Activated CD8-positive, alpha-beta memory T cell treated with anti-CD3 and anti-CD28 coated beads, Interleukin-2, amount 50 U/mL, for 24 hours (primary cell): Measurements from ENCODE around the gene STK38L.

ENCODE experiments used
- DNase-seq: peaks from one replicate; pipeline ENCODE4 v3.0.0-alpha.2; 2020; ENCODE audit errors: extremely low read depth

The STK38L gene

GRCh38 chr12:27276275-27276674, 32.2 kb downstream of the STK38L start:
- no peak for DNase-seq

DNA sequence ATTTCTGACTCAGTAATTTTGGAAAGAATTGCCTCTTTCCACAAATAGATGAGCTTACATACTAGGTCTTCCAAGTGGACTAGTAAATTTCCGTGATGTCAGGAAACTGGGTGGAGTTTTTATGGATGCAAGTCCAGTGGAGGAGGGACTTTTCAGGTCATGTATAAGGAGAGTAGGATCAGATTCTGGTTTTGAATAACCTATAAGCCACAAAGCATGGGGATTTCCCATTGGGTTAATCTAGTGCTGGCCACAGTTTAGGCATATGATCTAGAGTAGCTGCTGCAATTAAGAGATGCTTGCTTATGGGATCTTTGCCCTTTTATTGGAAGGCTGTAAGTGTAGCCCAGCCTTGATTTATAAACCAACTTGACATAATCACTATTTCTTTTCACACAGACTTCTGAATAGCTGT, 33.8 kb downstream of the STK38L start:
- DNase-seq = no peak

DNA sequence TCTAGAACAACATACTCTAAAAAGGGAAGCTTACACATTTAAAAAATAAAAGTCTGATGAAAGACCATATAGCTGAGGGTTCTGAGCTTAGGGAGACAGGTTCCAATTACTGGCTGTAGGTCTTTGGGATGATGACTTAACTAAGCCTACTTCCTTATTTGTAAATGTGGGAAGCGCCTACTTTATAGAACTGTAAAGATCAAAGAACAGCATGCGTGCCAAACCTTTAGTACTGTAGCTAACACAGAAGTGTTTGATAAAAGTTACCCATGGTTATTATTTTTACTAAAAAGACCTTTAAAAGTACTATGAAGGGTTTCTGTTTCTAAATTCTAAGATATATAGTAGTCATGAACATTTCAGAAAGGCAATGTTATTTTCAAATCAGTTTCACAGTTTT, 35.7 kb downstream of the STK38L start:
- DNase-seq = no peak

GRCh38 chr12:27280412-27280811, 36.3 kb downstream of the STK38L start:
- DNase-seq = no peak

DNA sequence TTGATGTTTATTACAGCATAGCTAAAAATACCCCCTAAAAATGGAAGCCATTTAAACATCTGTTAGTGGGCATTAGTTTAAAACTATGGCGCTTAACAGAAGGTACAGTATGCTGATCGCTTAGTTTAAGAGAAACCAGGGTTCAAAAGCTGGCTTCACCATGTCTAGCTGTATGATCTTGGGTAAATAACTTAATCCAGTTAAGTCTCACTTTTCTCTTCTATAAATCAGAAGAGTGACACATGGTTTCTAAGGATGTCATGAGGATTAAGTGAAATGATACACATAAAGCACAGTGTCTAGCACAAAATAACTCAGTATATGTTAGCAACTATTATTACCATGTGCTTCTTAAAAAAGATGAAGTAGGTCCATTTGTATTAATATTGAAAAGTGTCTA, 38.7 kb downstream of the STK38L start:
- DNase-seq = no peak

DNA sequence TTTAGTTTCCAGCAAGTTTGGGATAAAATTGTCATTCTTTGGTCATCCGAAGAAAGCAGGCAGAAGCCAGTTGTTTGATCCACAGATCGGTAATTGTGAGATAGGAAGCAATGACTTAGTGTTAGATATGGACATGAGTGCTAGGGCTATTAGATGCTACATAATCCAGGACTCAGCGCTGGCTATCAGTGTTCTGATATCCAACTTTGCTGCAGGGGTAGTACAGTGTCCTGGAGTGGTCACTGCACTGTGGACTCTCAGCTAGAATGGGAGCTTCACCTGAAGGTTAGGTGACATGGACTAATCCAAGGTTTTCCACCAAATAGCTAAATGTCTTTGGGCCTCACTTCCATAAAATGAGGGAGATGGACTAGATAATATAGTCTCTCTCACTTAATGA, 39.9 kb downstream of the STK38L start:
- no peak for DNase-seq

- DNase-seq = no peak
Observed at GRCh38 chr12:27284751-27285150, 40.7 kb downstream of the STK38L start.

DNA sequence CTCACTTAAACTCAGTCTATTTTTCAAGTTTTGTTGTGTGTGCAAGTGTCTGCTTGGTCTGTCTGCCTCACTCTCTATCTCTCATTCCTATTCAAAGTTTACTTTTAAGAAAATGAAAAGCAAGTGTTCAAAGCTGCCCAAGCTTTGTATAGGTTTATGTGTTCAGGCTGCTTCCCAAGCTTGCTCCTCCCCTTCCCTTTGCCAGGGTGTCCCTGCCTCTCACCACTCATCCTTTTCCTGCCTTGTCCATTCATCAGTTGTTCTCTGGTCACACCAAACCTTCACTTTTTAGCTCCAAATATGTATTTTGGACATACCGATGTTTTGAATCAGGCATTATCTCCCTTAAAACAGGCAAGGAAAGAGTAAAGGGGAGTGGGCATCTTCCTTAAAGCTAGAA, 41.3 kb downstream of the STK38L start:
- no peak for DNase-seq

- no peak for DNase-seq
Observed at GRCh38 chr12:27289414-27289813, 45.3 kb downstream of the STK38L start.

DNA sequence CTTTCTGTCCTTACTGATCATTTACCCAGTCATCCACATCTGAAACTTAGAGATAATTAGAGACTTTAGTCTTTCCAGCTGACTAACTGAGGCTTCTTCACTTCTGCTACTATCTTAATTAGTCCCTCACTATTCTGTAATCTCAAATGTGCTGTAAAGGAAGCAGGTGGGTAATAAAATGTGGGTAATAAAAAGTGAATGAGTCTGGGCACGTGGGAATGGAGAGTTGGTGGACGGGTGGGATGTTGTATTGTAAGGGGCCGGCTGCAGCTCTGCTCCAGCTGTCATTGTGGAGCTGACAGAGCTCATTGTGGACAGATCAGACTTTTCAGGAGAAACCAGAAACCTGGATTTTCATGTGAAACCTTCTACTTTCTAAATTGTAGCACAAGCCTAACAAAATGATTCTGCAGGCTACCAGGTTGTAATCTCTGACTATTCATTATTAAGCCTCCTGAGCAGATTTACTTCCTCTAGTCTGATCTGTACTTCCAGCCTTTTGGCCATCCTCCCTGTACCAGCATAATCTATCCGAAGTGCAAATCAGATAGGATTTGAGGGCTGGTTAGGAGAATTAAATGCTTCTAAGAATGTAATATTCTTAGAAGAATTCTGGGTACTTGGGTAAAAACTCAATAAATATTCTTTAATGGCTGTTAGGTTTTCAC, 46.5 kb downstream of the STK38L start:
- DNase-seq = no peak

DNA sequence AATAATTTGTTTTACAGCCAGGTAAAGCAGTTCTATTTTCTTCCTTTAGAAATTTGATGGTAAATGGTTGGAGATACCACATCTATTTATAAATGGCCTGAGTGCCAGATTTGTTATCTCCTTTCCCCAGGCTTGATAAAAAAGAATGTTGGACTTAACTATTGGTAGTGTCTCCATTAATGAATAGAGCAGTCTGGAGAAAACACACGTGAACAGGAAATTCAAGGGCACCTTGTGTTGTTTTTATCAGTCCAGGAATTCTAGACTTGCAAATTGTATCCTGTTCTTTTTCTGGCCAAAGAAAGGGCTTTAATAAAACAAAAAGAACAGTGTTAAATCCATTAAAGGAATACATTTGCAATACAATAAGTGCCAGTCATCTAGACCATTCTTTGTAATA, 47.8 kb downstream of the STK38L start:
- no peak for DNase-seq

GRCh38 chr12:27292718-27293117, 48.6 kb downstream of the STK38L start:
- no peak for DNase-seq

GRCh38 chr12:27293463-27293862, 49.4 kb downstream of the STK38L start:
- DNase-seq = no peak

GRCh38 chr12:27296674-27297073, 52.6 kb downstream of the STK38L start:
- no peak for DNase-seq

DNA sequence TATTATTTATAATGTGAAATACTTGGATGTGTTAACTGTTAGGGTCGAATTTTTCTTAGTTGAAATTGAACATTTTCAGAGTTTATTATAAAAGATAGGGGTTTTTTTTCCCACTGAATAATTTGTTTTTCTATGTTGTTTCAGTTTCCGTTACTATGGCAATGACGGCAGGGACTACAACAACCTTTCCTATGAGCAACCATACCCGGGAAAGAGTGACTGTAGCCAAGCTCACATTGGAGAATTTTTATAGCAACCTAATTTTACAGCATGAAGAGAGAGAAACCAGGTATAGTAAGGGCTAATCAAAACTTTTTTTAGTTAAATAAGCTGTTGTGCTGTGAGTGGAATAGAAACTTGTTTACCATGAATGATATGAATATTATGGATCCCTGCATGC, 53.5 kb downstream of the STK38L start:
- DNase-seq = no peak

DNA sequence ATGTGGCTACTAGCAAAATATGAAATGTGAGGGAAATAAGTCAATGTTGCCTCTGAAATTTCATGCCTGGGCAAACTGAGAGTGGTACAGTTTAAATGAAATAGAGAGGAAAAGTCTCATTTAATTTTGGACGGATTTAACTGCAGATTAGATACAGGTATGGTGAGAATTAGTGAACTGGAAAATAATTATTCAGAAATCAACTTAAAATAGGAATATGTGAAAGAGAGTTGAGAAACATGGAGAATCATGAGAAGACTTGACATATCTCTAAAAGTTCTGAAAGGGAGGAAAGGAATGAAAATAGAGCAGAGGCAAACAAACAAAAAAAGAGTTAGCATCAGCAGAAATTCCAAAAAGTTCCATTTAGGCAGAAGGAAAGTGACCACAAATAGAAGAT, 55.0 kb downstream of the STK38L start:
- DNase-seq = no peak

DNA sequence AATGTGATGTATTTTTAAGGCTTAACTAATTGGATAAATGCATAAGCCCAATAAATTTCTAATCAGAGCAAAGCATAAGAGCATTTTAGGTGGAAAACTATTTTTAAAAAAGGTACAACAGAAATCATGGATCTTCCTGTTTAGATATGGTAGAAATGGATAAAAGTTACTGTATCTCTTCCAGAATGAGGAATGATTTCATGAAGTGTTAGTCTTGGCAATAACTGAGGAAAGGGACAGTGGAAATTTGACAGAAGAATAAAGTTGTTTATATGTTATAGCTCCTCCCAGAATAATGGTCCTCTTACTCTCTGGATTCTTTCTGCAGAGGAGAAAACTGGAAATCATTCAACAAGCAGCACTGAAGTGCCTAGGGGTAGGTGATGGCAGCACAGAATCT, 56.1 kb downstream of the STK38L start:
- no peak for DNase-seq

DNA sequence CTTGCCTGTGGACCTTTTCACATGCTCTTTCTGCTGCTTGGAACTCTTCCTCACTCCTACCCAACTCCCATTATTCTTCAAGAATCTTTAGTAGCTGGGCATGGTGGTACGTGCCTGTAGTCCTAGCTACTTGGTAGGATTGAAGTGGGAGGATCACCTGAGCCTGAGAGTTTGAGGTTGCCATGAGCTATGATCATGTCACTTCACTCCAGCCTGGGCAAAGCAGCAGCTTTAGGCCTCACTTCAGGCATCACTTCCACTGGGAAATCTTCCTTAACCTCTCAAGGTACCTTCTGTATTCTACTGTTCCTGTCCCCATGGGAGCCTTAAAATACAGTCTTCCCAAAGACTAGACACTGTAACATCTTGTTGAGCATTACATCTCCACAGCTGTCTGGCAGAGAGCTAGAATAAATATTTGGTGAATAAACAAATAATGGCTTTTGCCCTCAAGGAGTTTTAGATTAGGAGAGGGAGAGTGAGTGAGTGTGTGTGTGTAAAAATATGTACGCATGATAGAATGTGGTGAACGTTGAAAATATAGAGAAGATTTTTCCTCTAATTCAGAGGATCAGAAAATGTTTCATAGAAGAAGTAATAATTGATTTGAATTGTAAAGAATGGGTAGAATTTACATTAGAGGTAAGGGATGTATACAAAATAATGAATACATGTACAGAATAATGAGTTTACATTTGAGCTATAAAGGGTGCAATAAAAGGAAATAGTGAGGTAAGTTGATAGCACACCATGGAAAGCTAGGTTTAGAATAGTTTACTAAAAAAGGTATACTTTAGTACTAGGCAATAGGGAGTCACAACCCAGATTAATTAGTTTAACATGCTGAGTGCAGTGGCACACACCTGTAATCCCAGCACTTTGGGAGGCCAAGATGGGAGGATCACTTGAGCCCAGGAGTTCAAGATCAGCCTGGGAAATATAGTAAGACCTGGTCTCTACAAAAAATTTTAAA, 59.3 kb downstream of the STK38L start:
- DNase-seq = no peak

GRCh38 chr12:27304856-27305255, 60.8 kb downstream of the STK38L start:
- no peak for DNase-seq

- DNase-seq = no peak
Observed at GRCh38 chr12:27305673-27306456, 61.8 kb downstream of the STK38L start.

- no peak for DNase-seq
Observed at GRCh38 chr12:27309293-27309994, 65.4 kb downstream of the STK38L start.

DNA sequence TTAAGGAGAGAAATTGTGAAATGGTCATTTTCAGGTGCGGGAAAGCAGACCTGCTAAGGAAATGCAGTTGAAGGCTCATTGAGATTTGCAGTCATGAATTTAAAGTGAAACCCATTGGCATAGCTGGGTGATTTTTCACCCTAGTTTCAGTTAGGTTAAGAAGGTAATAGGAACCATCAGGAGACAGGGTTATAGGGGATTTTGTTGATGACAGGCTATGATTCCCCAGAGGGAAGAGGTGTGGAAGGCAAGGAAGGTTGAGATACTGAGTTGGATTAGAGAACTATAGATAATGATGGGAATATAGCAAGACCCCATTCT, 65.9 kb downstream of the STK38L start:
- DNase-seq = no peak
